ENCODE measurements around the gene COL6A3.

Gene COL6A3

DNA sequence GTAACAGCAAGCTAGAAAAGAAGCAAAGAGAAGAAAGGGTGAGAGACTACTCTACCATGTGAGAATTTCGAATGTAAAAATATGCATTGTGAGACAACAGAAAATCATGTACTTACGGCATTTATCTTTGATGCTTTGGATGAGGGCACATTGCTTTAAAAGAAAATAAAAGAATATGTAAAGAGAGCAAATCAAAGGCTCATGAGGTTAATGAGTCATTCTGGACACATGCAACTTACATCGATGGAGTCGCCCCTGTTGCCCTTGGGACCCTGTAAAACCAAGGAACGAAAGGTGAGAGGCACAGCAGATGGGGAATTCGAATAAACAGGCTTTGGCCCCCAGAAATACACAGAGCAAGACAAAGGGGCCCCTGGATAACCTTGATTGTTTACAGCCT lies 69.0 kb downstream of the COL6A3 start:
- DNase-seq = no peak

DNA sequence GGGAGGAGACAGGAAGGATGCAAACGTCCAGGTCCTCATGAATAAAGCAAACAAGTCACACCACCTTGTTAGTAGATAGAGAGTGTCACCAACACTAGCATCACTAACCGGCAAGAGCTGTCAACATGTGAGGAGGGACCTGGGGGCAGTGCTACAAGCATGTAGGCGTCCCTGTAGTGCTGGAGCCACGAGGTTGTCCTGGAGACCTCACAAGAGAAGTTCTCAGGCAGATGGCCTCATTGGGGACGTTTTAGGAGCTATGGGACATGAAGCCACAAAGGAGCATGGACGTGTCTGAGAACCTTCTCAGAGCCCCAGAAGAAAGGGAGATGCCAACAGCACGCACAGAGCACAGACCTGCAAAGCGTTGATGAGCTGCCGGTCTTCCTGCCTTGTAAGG lies 70.0 kb downstream of the COL6A3 start:
- DNase-seq = no peak

DNA sequence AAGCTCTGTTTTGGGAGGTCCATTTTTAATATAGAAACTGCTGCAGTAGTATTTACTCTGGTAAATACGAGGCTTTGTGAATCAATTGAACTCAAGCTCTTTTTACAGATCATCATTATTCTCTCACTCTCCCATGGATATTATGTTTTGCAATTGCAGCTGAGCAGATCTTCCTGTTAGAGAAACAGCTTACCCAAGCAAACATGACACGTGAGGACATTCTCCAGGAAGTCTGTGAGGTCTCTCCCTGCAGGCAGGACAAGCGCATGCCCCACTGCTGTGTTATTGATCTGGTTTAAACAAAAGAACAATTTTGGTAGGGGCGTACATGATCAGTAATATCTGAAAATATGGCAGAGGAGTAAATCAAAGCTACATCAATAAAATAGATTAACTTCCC lies 72.1 kb downstream of the COL6A3 start:
- DNase-seq = no peak

DNA sequence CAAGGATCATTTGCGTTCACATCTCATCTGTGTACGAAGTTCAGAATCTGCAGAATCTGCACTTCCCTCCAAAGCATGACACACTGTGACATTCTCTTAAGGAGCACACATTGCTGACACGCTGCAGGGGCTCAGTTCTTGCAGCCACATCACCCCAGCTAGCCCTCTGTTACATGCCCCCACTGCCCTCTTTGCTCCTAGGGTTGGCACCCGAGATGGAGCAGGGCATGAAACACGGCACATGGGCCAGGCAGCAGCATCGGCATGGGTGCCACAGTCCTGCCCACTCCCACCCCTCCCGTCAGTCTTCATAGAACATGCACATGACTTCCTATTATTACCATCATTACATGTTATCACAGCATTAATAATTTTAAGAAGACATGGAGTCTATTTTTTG lies 76.4 kb downstream of the COL6A3 start:
- DNase-seq = no peak

DNA sequence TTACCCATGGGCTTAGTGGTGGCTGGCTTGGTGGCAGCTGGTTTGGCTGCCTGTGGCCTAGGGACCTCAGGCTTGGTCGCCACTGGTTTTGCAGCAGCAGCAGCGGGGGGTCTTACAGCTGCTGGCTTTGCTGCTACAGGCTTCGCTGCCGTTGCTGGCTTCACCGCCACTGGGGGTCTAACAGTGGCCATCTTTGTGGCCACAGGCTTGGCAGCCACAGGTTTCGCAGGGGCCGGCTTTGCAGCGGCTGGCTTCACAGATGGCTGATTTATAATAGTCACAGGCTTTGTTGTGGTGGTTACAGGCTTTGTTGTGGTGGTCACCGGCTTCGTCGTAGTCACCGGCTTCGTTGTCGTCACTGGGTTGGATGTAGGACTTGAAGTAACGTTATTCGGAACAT lies 77.8 kb downstream of the COL6A3 start:
- no peak for DNase-seq

DNA sequence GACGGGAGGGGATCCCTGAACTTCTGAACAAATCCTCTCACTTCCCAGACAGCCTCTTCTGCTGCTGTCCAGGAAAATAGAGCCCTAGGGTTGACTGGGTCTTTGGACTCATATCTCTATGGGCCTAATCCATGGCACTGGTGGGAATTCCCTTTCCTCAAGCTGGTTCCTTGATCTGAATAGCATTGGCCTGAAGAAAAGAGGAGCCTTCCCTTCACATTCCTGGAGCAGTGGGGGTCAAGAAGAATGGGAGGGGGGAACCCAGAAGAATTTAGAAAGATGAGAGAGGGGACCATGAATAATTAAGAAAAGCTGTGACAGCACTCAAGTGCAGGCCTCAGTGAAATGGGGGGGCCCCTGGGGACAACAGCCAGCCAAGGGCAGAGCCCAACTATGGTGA lies 80.2 kb downstream of the COL6A3 start:
- no peak for DNase-seq

DNA sequence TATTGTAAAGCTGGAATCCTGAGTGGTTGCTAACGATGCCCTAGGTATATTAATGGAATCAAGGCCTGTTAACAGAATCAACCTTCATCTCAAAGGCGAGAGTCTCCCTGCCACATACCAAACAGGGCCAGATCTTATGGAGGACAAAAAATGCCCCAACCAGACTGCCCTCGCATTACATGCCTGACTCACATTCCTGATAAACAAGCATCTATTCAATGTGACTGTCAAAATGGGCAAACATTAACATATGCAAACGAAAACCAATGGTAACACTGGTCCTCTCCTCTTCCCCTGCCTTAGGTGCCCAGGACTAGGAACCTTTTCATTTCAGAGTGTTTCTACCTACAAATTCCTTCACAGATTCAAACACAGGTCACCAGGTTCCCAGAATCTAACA lies 83.4 kb downstream of the COL6A3 start:
- no peak for DNase-seq

DNA sequence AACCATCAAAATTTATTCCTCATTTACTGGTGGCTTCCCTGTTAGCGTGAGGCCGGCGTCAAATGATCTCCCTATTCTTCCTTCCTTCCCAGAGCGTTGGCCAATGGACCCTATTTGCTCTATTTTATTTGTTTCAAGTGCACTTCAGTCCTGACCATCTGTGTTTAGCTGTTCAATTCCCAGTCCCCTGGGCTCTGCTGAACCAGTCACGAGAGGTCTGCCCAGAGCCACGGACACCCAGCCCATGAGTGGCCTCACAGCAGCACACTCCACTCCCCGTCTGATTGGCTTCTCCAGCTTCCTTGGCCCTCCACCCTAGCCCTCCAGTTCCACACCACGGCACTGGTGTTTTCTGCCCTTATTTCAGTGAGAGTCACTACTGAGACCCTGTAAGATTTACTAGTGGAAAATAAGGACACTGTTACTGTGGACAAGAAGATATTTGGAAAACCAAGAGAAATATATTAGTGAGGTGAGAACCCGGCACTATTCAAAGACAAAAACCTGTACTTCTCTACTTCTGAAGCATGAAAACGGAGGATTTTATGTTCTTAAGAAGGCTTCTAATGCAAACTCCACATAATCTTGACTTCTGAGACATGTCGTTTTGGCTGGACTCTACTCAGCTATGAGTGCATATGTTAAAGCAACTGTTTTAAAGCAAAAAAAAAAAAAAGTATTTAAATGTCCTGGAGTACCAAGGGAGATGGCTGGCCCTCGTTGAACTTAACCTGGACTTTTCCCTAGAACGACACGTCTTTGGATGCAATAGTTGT lies 86.6 kb downstream of the COL6A3 start:
- DNase-seq = no peak

DNA sequence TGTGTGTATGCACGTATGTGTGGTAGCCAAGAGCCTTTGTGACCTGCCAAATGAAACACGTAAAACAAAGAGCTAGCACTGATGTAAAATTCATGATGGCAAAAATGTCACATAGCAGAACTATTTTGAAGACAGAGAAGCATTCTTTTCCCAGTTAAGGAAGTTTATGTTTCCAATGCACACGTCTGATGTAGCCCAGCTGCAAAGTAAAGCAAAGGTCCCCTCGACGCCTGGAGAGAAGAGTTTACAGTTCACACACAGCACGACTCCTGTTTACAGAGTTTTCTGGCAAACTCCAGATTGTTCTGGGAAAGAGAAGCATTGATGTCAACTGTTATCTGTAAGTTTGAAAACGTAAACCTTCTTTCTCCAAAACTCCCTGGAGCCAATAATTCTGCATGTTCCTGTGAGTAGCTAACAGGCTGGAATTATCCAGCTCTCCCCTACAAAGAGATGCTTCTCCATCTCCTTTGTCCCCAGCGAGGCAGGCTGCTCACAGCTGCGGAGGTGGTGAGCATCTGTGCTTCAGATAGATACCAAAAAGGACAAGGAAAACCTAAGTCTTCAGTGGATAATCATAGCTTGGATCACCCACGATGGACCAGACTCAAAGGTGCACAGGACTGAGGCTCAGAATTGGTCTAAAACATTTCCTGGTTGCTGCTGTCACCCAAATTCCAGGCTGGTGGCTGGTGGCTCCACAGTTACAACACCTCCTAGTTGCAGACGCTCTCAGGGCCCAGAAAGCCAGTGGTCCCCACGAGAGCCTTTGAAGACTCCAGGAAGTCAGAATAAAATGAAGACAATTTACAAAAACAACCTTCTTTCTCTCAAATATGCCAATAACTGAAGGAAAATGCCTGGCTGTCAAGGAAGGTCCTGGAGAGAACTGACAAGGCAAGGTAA lies 87.4 kb downstream of the COL6A3 start:
- DNase-seq = no peak

DNA sequence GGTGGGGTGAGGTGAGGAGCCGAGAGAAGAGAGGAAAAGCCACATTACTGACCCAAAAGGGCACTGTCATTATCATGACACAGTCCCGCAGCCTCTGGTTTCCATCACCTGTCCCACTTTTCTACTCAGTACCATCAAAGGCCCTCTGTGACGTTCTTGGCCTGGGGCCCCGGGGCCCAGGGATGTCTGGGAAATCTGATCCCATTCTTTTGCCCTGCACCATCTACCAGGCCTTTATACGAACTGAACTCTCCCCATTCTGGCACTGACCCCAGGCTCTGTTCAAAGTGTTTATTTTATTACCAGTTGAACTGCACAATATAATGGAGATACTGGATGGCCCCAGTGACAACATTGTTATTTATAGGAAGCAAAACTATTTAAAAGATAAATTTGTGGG lies 89.1 kb downstream of the COL6A3 start:
- DNase-seq = no peak

DNA sequence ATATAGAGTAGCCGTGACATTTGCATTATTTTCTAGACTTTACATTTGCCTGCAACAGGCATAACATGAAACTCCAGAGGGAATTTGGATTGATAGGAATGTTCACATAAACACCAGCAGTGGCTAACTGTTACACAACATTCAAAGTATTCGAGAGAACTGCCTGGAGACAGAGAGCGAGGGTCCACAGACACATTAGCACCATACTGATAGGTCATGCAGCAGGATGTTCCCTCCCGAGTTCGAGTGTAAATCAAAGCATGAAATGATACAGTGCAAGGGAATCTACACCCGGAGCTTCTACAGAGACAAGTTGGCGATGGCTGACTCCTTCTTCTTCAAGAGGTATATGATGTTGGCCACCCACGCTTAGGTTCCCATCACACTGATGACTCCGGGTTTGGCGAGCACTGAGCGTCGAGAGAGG lies 89.5 kb downstream of the COL6A3 start:
- DNase-seq = no peak

DNA sequence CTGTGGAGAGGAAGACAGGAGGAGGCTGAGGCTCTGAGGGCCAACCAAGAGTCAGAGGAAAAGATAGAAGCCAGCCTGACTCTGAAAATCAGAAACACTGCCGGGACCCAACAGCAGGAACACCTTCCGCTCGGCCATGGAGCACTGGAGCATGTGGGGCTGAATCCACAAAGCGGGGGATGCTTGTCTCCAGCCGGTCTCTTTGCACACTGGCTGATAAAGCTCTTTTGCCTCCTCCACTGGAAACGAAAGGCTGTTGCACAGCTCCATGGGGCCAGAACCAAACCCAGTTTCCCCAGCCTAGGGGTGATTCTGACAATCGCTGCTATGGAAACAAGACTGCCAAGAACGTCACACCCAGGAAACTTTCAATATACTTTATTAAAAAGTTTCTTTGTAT lies 90.3 kb downstream of the COL6A3 start:
- DNase-seq = no peak

DNA sequence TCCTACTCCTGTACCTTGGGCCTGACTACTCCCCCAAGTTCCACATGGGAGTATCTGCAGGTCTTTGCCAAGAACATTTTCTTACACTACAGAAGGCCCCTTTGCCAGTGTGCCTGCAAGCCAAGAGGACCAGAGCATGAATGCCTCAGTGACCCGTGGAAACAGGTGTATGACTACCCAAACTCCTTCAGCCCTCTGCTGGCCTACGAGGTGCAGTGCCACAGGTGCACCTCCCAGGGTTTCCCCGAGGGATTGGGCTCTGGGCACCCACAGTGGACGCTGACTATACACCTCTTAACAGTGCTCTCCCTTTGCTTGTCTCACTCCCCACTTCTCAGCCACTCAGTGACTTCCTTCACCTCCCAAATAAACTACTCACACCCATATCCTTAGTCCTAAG lies 91.4 kb downstream of the COL6A3 start:
- DNase-seq = no peak

DNA sequence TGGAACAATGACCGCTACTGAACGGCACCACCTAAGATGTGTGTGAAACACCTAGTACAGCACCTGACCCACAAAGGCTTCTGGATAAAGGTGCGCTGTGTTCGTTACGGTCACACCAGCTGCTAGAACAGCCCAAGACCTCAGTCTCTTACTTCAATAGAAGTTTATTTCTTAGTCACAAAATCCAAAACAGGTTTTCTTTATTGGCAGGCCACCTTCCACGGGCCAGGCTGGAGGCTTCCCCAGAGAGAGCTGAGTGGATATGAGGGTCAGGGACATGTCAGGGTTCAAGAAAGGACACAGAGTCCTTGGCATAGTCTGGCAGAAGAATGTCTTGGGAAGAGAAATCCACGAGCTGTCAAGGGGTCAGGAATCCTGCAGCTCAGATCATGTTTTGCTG lies 92.2 kb downstream of the COL6A3 start:
- no peak for DNase-seq

DNA sequence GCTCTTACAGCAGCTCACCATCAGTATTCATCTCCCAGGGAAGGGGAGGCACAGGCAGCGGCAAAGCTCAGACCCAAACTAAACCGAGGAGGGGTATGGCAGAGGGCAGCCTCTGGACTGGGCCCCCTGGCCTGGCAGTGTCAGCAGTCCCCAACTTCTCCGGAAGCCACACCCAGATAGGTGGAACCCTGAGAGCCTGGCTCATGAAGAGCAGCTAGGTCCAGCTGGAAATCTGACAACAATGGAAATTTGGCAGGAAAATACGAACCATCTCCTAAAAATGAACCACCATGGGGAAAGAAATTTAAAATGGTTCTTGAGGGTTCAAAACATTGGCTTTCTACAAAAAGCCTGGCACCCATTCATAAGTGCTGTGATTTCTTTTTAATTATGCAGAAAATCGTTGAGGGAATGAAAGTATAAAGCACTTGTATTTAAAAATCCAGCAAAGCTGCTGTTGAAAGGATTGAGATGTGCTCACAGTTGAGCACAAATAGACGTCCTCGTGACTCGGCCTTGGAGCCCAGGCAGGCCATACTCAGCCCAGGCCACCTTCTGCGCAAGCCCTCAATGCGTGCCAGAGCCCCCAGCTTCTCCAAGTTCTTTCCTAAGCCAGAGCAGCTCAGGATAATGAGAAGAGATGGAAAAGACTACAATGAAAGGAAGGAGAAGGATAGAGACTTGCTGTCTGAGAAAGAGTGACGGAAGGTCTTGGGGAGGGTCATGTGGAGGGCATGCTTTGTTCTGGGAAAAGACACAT lies 93.0 kb downstream of the COL6A3 start:
- no peak for DNase-seq

DNA sequence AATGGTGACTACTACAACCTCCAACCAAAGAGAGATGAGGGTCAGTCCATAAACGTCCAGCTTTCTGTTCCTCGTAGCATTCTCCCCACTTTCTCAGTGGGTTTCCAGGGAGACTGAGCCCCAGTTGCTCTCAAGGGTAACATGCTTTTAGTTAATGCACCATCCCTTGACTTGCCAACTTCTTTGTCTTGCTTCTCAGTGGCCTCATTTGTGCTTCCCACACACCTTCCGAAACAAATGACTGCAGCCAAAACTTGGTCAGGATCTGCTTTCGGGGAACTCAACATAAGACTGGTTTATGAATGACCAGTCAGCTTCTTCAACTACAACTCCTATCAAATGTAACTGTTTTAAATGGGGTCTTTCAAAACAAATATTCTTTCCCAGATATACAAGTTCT lies 94.1 kb downstream of the COL6A3 start:
- DNase-seq = no peak

DNA sequence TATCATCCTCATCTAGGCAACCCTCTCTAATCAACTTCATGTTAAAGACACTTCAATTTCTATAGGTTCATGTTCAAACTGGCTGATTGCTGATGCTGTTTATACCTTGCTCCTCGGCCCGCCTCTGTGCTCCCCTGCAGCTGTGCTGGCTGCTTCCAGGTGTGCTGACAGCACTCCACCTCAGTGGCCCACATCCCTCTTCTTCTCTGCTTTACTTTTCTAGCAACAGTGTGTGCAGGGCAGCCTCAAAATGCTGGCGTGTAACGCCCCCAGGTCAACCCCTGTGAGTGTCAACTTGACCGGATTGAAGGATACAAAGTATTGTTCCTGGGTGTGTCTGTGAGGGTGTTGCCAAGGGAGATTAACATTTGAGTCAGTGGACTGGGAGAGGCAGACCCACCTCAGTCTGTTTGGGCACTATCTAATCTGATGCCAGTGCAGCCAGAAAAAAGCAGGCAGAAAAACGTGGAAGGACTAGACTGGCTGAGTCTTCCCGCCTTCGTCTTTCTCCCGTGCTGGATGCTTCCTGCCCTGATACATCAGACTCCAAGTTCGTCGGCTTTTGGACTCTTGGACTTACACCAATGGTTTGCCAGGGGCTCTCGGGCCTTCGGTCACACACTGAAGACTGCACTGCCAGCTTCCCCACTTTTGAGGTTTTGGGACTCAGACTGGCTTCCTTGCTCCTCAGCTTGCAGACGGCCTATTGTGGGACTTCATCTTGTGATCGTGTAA lies 94.7 kb downstream of the COL6A3 start:
- no peak for DNase-seq

DNA sequence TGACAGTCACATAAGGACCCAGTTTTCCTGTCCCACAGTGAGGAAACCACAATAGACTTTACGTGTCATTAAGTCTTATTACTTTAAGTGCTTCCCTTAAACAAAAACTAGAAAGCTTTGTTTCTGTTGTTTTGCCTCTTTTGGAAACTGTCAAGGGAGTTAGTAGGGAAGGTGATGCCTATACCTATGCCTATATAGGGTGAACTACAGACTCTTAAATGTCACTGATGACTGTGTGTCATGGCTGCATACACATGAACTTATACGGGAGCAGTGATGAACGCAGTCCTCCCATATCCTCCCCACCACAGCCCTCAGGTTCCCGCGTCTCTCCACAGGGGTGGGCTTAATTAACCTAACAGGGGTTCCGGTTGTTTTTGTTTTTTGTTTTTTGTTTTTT lies 97.6 kb downstream of the COL6A3 start:
- no peak for DNase-seq

DNA sequence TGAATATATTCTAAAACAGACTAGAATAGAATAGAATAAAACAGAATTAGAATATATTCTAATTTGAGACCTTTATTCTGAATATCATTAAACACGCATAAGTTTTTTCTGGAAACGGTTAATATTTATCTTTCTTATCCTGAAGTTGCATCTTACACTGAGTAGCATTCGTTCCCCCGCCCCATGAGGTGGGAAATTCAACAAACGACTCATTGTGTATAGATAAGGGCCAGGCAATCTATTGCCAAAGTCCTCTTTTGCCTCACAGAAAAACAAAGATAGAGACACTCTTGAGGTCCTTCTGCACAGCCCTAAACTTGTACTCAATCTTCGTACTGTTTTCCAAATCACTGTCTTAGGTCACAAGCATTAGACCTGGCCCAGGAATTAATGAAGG lies 98.1 kb downstream of the COL6A3 start:
- DNase-seq = no peak

DNA sequence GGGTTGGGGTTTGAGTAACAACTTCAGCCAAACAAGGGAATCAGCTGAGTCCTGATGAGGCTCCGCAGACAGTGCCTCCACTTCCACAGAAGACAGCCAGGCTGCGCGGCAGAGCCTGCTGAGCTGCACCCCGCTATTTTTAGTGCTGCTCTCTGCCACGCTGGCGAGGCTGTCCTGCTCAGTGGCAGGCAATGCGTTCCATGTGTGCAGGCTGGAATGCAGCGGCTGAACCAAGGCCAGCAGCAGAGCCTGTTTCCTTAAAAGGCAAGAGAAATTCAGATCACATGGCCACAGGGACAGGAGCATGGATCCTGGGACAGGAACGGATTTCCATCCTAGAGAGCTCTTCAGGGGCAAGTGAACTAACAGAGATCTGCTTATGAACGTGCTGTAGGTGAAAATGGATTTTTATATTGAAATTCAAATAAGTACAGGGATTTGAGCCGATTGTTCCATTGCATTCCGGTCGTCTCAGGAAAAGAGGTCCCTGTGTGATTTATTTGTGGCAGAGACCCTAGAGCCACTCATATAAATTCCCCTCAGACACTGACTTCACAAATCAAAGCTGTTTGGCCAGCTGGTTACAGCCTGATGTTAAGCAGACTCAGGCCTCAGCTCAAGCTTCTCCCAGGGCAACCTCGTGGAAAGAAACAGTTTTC lies 98.7 kb downstream of the COL6A3 start:
- DNase-seq = no peak

DNA sequence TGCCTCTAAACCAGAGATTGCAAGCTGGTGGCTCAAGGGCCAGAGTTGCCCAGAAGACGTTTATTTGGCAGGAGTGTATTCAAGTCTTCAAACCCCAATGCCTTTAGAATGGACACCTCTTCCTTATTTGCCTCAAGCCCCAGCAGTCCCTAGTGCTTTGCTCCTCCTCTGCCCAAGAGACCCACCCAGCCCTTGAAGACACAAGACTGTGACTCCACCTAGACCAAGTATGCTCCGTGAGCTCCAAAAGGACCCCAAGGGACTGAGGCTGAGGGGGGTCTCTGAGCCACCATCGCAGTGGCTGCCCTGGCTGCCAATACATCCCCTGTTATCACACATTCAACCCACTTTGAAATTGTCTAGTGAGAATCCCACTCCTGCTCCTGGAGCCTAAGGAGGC lies 99.3 kb downstream of the COL6A3 start:
- DNase-seq = no peak

DNA sequence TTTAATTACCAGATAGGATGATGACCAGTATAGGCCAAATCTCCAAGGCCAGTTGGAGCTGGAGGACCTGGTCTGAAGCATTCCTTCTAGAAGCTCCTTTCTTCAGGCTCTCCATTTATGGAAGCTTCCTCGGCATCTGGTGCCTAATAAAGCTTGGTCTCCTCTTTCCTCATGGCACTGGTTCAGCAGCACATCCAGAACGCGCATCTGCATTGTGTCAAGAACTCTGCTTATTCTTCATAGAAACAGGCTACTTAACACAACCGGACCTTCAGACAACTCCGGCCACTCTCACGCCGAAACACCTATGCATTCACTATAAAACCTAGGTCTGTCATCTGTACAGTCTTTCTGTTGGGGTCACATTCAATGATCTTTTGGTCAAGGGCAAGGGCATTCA lies 99.8 kb downstream of the COL6A3 start:
- no peak for DNase-seq
